GM23338 (cell line): ENCODE measurements around the gene KISS1R. TPM values are rescaled to one million over a fixed set of nuclear protein-coding genes. Genes with fewer than 3 reads are reported as not detected.

Experiments
- ATAC-seq: fragments of 200-7000 bp; cut with Tn5 transposase; 3 replicates; pipeline ENCODE4 v1.9.1; 2020
- DNase-seq: peaks from one replicate; pipeline ENCODE4 v3.0.0-alpha.2; 2015; ENCODE audit warnings: low spot score
- H2AFZ ChIP-seq: fragments of 200-600 bp; sonication (generic); 2 replicates; pipeline ENCODE4 v1.8.0; 2016; ENCODE audit warnings: antibody characterized with exemption, mild to moderate bottlenecking, moderate library complexity
- H3F3A ChIP-seq: fragments of 200-600 bp; sonication (generic); replicated peaks from 2 replicates; pipeline ENCODE4 v1.8.0; 2017; ENCODE audit warnings: antibody characterized with exemption, mixed run types, low read depth
- H3K27ac ChIP-seq: fragments of 200-600 bp; sonication (generic); 2 replicates; pipeline ENCODE4 v1.6.1; 2016; ENCODE audit warnings: low read depth
- H3K27me3 ChIP-seq: fragments of 200-600 bp; sonication (generic); 2 replicates; pipeline ENCODE4 v1.8.0; 2016; ENCODE audit warnings: mild to moderate bottlenecking, mixed run types, moderate library complexity; ENCODE audit not compliant: insufficient read depth
- H3K36me3 ChIP-seq: fragments of 200-600 bp; sonication (generic); 2 replicates; pipeline ENCODE4 v1.8.0; 2016; ENCODE audit warnings: mild to moderate bottlenecking; ENCODE audit not compliant: insufficient read depth
- H3K4me1 ChIP-seq: fragments of 200-600 bp; sonication (generic); 2 replicates; pipeline ENCODE4 v1.8.0; 2016; ENCODE audit warnings: mild to moderate bottlenecking, moderate library complexity; ENCODE audit not compliant: insufficient read depth
- H3K4me2 ChIP-seq: fragments of 200-600 bp; sonication (generic); 2 replicates; pipeline ENCODE4 v1.7.1; 2017; ENCODE audit warnings: mixed run types
- H3K4me3 ChIP-seq: fragments of 200-600 bp; sonication (generic); 2 replicates; pipeline ENCODE4 v1.6.1; 2016; ENCODE audit warnings: mixed run types
- H3K79me2 ChIP-seq: fragments of 200-600 bp; sonication (generic); replicated peaks from 2 replicates; pipeline ENCODE4 v1.8.0; 2017; ENCODE audit warnings: mild to moderate bottlenecking; ENCODE audit not compliant: insufficient read depth
- H3K9me2 ChIP-seq: fragments of 200-600 bp; sonication (generic); 2 replicates; pipeline ENCODE4 v1.8.0; 2017; ENCODE audit not compliant: insufficient read depth
- H4K20me1 ChIP-seq: fragments of 200-600 bp; sonication (generic); replicated peaks from 2 replicates; pipeline ENCODE4 v1.8.0; 2017; ENCODE audit warnings: mild to moderate bottlenecking; ENCODE audit not compliant: insufficient read depth
- H3K27ac Mint-ChIP-seq: 2 replicates; pipeline ENCODE4 v1.8.0; 2020; ENCODE audit warnings: inconsistent platforms, mild to moderate bottlenecking, moderate library complexity, mixed read lengths
- H3K27me3 Mint-ChIP-seq: 3 replicates; pipeline ENCODE4 v1.8.0; 2022; ENCODE audit warnings: low read depth, mild to moderate bottlenecking, moderate library complexity, mixed read lengths, inconsistent platforms; ENCODE audit not compliant: insufficient read depth, poor library complexity
- H3K36me3 Mint-ChIP-seq: 3 replicates; pipeline ENCODE4 v1.8.0; 2021; ENCODE audit warnings: low read depth, mild to moderate bottlenecking, inconsistent platforms, moderate library complexity, mixed read lengths
- H3K4me1 Mint-ChIP-seq: 3 replicates; pipeline ENCODE4 v1.8.0; 2020; ENCODE audit warnings: mild to moderate bottlenecking, inconsistent platforms, mixed read lengths
- H3K4me3 Mint-ChIP-seq: 3 replicates; pipeline ENCODE4 v1.8.0; 2021; ENCODE audit warnings: moderate library complexity, mild to moderate bottlenecking, inconsistent platforms, mixed read lengths
- H3K9me3 Mint-ChIP-seq: 3 replicates; pipeline ENCODE4 v1.8.0; 2020; ENCODE audit warnings: moderate library complexity, mild to moderate bottlenecking, inconsistent platforms, mixed read lengths
- CREB1 ChIP-seq: fragments of 250-450 bp; sonication (Bioruptor Pico); IDR thresholded peaks from 2 replicates; pipeline ENCODE4 v1.5.0; 2020; ENCODE audit warnings: low read depth, mild to moderate bottlenecking, moderate library complexity
- CTCF ChIP-seq, 2 experiments: fragments of 200-600 bp in 1 of 2; sonication (generic) in 1 of 2; conservative IDR thresholded peaks; 2 replicates each; pipeline versions ENCODE4 v1.5.1 to v1.6.1; 2016 to 2017; ENCODE audit warnings: antibody characterized with exemption in 2 of 2, low read depth in 2 of 2, mild to moderate bottlenecking in 2 of 2, moderate library complexity in 1 of 2
- ETS1 ChIP-seq: IDR thresholded peaks from 2 replicates; pipeline ENCODE4 v1.6.1; 2016; ENCODE audit warnings: antibody characterized with exemption
- EZH2 ChIP-seq: fragments of 200-600 bp; sonication (generic); IDR thresholded peaks from one replicate; pipeline ENCODE4 v1.8.0; 2017; ENCODE audit warnings: antibody characterized with exemption, mild to moderate bottlenecking, low read depth; ENCODE audit not compliant: unreplicated experiment
- NANOG ChIP-seq: IDR thresholded peaks from 2 replicates; pipeline ENCODE4 v1.6.1; 2016; ENCODE audit warnings: antibody characterized with exemption, borderline replicate concordance
- POLR2AphosphoS5 ChIP-seq: IDR thresholded peaks from 2 replicates; pipeline ENCODE4 v1.6.1; 2016; ENCODE audit warnings: antibody characterized with exemption, low read depth
- REST ChIP-seq: IDR thresholded peaks from one replicate; pipeline ENCODE4 v1.6.1; 2018; ENCODE audit warnings: antibody characterized with exemption; ENCODE audit not compliant: unreplicated experiment
- STAT1 ChIP-seq: IDR thresholded peaks from one replicate; pipeline ENCODE4 v1.6.1; 2016; ENCODE audit warnings: antibody characterized with exemption; ENCODE audit not compliant: unreplicated experiment
- polyA plus RNA-seq: library from polyadenylated mRNA; unstranded; fragments of >200 nt; fragmentation: Nextera tagmentation; extraction: Ambion mirVana; gene quantifications from 2 replicates; pipeline ENCODE4 v1.2.1, GENCODE V29; 2016
- total RNA-seq: library from RNA; depleted of rRNA; stranded (reverse); fragments of >200 nt; shearing (Covaris generic); gene quantifications from 2 replicates; pipeline ENCODE4 v1.2.3, GENCODE V29; 2014

KISS1R gene
- total and polyA plus RNA-seq, 2 experiments from 2014 or later = 0.78 to 4.0 TPM

GRCh38 chr19:882871-883497, 34.1 kb upstream of the KISS1R start:
- no peak overlapping the region for H3K27ac ChIP-seq
- H3K27me3 ChIP-seq = no peaks in the 10 kb centered on the region
- Mint-ChIP-seq H3K9me3 (no peaks in the 10 kb centered on the region; the same call in 2 of the 3 replicates), H3K27me3 (peaks cover 2% of the 10 kb centered on the region), H3K4me1 (no peaks in the 10 kb centered on the region), H3K27ac (no peak overlapping the region), H3K36me3 (peaks cover 32% of the 10 kb centered on the region; the same call in 2 of the 3 replicates), H3K4me3 (no peak overlapping the region)
- no peak for ATAC-seq
- no peaks in the 10 kb centered on the region for H3K4me1 ChIP-seq
- TF ChIP-seq ETS1 (no peak), POLR2AphosphoS5 (no peak), REST (no peak), STAT1 (no peak), EZH2 (no peak), NANOG (no peak)
- peaks cover 4% of the 10 kb centered on the region; the same call in 1 of the 2 replicates for H4K20me1 ChIP-seq
- DNase-seq = no peak
- H3K4me3 ChIP-seq = no peak overlapping the region
- no peak overlapping the region for H3K4me2 ChIP-seq
- no peak overlapping the region for H2AFZ ChIP-seq
- no peaks in the 10 kb centered on the region for H3K36me3 ChIP-seq
- H3K9me2 ChIP-seq = no peaks in the 10 kb centered on the region
- H3K79me2 ChIP-seq = no peaks in the 10 kb centered on the region
- H3F3A ChIP-seq = no peaks in the 10 kb centered on the region

- no peaks in the 10 kb centered on the region for H3K4me1 ChIP-seq
- H4K20me1 ChIP-seq = peaks cover 4% of the 10 kb centered on the region; the same call in 1 of the 2 replicates
- H3K36me3 ChIP-seq = no peaks in the 10 kb centered on the region
- H3K9me2 ChIP-seq = no peaks in the 10 kb centered on the region
- ATAC-seq = peak; percentile 52
- H3K4me3 ChIP-seq = no peak overlapping the region
- no peak overlapping the region for H2AFZ ChIP-seq
- H3K36me3 Mint-ChIP-seq = peaks cover 32% of the 10 kb centered on the region; the same call in 2 of the 3 replicates
- H3F3A ChIP-seq = no peaks in the 10 kb centered on the region
- no peaks in the 10 kb centered on the region for H3K79me2 ChIP-seq
- no peaks in the 10 kb centered on the region for H3K27me3 ChIP-seq
- no peak for TF ChIP-seq CREB1
- peak; percentile 9 to 40; a peak in 2 of 4 replicates for TF ChIP-seq CTCF (conservative IDR thresholded peaks at IDR 0.05; ENCODE audit: low read depth in 2 of 2)
- H3K27me3 Mint-ChIP-seq = peaks cover 2% of the 10 kb centered on the region
- no peak overlapping the region for H3K27ac Mint-ChIP-seq
- no peaks in the 10 kb centered on the region for H3K4me1 Mint-ChIP-seq
- H3K9me3 Mint-ChIP-seq = no peaks in the 10 kb centered on the region; the same call in 2 of the 3 replicates
- no peak overlapping the region for H3K27ac ChIP-seq
- no peak for DNase-seq
- no peak overlapping the region for H3K4me2 ChIP-seq
- no peak overlapping the region for H3K4me3 Mint-ChIP-seq
These were observed 33.4 kb upstream of the KISS1R start for GRCh38 chr19:883661-884211.
